SK-N-SH treated with all-trans-retinoic acid at 6 μM for 48 hours (cell line): ENCODE data around the gene REV3L.

Source experiments
- ATAC-seq: fragments of 200-7000 bp; cut with Tn5 transposase; 3 replicates; pipeline ENCODE4 v1.9.1; 2020; ENCODE audit warnings: mild to moderate bottlenecking, moderate library complexity
- ARNTL ChIP-seq: fragments of 450-650 bp; formaldehyde crosslinking; IDR thresholded peaks from 2 replicates; pipeline ENCODE4 v1.5.0; 2020; ENCODE audit warnings: low read depth, mild to moderate bottlenecking, moderate library complexity, borderline replicate concordance
- BACH2 ChIP-seq: fragments of 250-450 bp; sonication (Bioruptor Pico); IDR thresholded peaks from 2 replicates; pipeline ENCODE4 v1.9.0; 2021; ENCODE audit warnings: mild to moderate bottlenecking, borderline replicate concordance
- CSDC2 ChIP-seq: fragments of 250-450 bp; sonication (Bioruptor Pico); IDR thresholded peaks from 2 replicates; pipeline ENCODE4 v1.5.0; 2020; ENCODE audit warnings: mild to moderate bottlenecking, moderate library complexity
- ESRRG ChIP-seq: fragments of 250-450 bp; sonication (Bioruptor Pico); IDR thresholded peaks from 2 replicates; pipeline ENCODE4 v1.6.1; 2021; ENCODE audit warnings: mild to moderate bottlenecking
- ISL1 ChIP-seq: fragments of 250-450 bp; sonication (Bioruptor Pico); IDR thresholded peaks from 2 replicates; pipeline ENCODE4 v2.1.2; 2022; ENCODE audit warnings: mild to moderate bottlenecking, moderate library complexity
- PPARA ChIP-seq: fragments of 250-450 bp; sonication (Bioruptor Pico); IDR thresholded peaks from 2 replicates; pipeline ENCODE4 v1.5.0; 2020; ENCODE audit warnings: mild to moderate bottlenecking, borderline replicate concordance
- RARB ChIP-seq: fragments of 250-450 bp; sonication (Bioruptor Pico); IDR thresholded peaks from 2 replicates; pipeline ENCODE4 v1.8.0; 2021; ENCODE audit warnings: mild to moderate bottlenecking, moderate library complexity
- SNAI2 ChIP-seq: fragments of 250-450 bp; sonication (Bioruptor Pico); IDR thresholded peaks from 2 replicates; pipeline ENCODE4 v1.5.0; 2020; ENCODE audit warnings: mild to moderate bottlenecking, moderate library complexity
- TCF4 ChIP-seq: fragments of 250-450 bp; sonication (Bioruptor Pico); IDR thresholded peaks from 2 replicates; pipeline ENCODE4 v1.8.0; 2021; ENCODE audit warnings: mild to moderate bottlenecking, moderate library complexity, borderline replicate concordance
- TOX ChIP-seq: fragments of 250-450 bp; sonication (Bioruptor Pico); IDR thresholded peaks from 2 replicates; pipeline ENCODE4 v1.8.0; 2021; ENCODE audit warnings: mild to moderate bottlenecking, moderate library complexity, borderline replicate concordance
- ZC3H10 ChIP-seq: fragments of 250-450 bp; sonication (Bioruptor Pico); IDR thresholded peaks from 2 replicates; pipeline ENCODE4 v1.5.1; 2021; ENCODE audit warnings: mild to moderate bottlenecking, moderate library complexity
- ZFP3 ChIP-seq: fragments of 250-450 bp; sonication (Bioruptor Pico); IDR thresholded peaks from 2 replicates; pipeline ENCODE4 v1.5.0; 2020; ENCODE audit warnings: mild to moderate bottlenecking, moderate library complexity
- ZFP30 ChIP-seq: fragments of 450-650 bp; formaldehyde crosslinking; IDR thresholded peaks from 2 replicates; pipeline ENCODE4 v1.5.0; 2022; ENCODE audit warnings: mild to moderate bottlenecking, moderate library complexity
- ZNF565 ChIP-seq: fragments of 450-650 bp; formaldehyde crosslinking; conservative IDR thresholded peaks from 2 replicates; pipeline ENCODE4 v1.5.0; 2020; ENCODE audit warnings: low read depth, mild to moderate bottlenecking, moderate library complexity
- ZNF70 ChIP-seq: fragments of 450-650 bp; formaldehyde crosslinking; IDR thresholded peaks from 2 replicates; pipeline ENCODE4 v1.5.0; 2020; ENCODE audit warnings: mild to moderate bottlenecking, moderate library complexity
- ZNF8 ChIP-seq: fragments of 450-650 bp; formaldehyde crosslinking; IDR thresholded peaks from 2 replicates; pipeline ENCODE4 v1.5.0; 2020; ENCODE audit warnings: mild to moderate bottlenecking, moderate library complexity
- TF ChIP-seq, protein P1 (sequence below): fragments of 250-450 bp; sonication (Bioruptor Pico); IDR thresholded peaks from 2 replicates; pipeline ENCODE4 v1.5.0; 2020; ENCODE audit warnings: mild to moderate bottlenecking, moderate library complexity
- TF ChIP-seq, protein P2 (sequence below): fragments of 250-450 bp; sonication (Bioruptor Pico); IDR thresholded peaks from 2 replicates; pipeline ENCODE4 v1.8.0; 2021; ENCODE audit warnings: low read depth, mild to moderate bottlenecking, moderate library complexity, borderline replicate concordance
- TF ChIP-seq, protein P3 (sequence below): fragments of 250-450 bp; sonication (Bioruptor Pico); IDR thresholded peaks from 2 replicates; pipeline ENCODE4 v1.5.1; 2020; ENCODE audit warnings: low read depth, mild to moderate bottlenecking, moderate library complexity
- TF ChIP-seq, protein P4 (sequence below): fragments of 250-450 bp; sonication (Bioruptor Pico); IDR thresholded peaks from 2 replicates; pipeline ENCODE4 v1.8.0; 2020; ENCODE audit warnings: mild to moderate bottlenecking, moderate library complexity, borderline replicate concordance
- TF ChIP-seq, protein P5 (sequence below): fragments of 250-450 bp; sonication (Bioruptor Pico); IDR thresholded peaks from 2 replicates; pipeline ENCODE4 v1.5.1; 2021; ENCODE audit warnings: mild to moderate bottlenecking, moderate library complexity

Gene REV3L

DNA sequence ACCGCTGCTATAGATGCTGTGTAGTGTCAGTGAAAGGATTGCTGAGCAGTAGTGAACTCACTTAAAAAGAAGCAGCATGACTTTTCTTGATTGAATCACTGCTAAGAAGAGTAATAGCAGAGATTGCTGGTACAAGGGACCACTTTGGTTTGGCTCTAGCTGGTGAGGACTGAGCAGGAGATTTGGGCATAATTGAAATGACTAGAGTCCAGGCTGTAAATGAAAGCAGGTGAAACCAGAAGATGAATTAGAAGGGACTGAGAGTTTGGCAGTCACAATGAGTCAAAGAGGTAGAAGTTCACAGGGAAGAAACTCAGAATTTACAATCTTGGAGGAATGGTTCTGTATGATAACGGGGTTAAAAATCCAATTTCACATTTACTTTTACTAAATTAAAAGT is 19.1 kb upstream of the REV3L start:
- TF ChIP-seq ISL1 (no peak), TOX (CRISPR knock-in tag) (no peak), CSDC2 (no peak), ZNF8 (no peak), ZFP30 (CRISPR knock-in tag) (no peak), ZNF70 (CRISPR knock-in tag) (no peak), ZC3H10 (CRISPR knock-in tag) (no peak)
- TF ChIP-seq, all 23 proteins: peak for 0
- no peak for ATAC-seq

DNA sequence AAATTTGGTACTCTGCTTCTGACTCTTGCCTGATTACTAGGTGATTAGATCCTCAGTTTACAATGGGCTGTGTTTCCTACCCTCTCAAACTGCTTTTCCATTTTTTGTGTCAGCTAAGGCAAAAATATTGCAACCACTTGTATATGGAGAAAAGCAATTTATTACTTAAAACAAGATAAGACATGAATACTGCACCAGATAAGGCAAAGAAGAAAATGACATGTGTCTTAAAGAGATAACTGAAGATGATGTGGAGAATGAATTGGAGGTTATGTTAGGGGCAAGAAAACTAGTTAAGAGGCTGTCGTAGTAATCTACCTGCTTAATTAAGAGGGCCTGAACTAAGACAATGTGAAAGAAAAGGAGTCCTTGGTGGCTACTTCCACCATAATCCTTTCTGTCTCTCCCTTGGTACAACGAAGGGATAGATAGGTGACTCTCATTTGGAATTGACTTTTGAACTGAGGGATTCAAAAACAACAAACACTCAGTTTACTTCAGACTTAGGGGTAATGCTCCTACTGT is 16.3 kb upstream of the REV3L start:
- ATAC-seq = no peak
- TF ChIP-seq PPARA (CRISPR knock-in tag) = no peak
- no peak for TF ChIP-seq ARNTL (CRISPR knock-in tag)
- no peak for TF ChIP-seq TOX (CRISPR knock-in tag)
- TF ChIP-seq ZNF565 (CRISPR knock-in tag) = no peak
- no peak for TF ChIP-seq ZFP3
- TF ChIP-seq, protein P1, sequence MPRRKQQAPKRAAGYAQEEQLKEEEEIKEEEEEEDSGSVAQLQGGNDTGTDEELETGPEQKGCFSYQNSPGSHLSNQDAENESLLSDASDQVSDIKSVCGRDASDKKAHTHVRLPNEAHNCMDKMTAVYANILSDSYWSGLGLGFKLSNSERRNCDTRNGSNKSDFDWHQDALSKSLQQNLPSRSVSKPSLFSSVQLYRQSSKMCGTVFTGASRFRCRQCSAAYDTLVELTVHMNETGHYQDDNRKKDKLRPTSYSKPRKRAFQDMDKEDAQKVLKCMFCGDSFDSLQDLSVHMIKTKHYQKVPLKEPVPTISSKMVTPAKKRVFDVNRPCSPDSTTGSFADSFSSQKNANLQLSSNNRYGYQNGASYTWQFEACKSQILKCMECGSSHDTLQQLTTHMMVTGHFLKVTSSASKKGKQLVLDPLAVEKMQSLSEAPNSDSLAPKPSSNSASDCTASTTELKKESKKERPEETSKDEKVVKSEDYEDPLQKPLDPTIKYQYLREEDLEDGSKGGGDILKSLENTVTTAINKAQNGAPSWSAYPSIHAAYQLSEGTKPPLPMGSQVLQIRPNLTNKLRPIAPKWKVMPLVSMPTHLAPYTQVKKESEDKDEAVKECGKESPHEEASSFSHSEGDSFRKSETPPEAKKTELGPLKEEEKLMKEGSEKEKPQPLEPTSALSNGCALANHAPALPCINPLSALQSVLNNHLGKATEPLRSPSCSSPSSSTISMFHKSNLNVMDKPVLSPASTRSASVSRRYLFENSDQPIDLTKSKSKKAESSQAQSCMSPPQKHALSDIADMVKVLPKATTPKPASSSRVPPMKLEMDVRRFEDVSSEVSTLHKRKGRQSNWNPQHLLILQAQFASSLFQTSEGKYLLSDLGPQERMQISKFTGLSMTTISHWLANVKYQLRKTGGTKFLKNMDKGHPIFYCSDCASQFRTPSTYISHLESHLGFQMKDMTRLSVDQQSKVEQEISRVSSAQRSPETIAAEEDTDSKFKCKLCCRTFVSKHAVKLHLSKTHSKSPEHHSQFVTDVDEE = no peak
- TF ChIP-seq, protein P2, sequence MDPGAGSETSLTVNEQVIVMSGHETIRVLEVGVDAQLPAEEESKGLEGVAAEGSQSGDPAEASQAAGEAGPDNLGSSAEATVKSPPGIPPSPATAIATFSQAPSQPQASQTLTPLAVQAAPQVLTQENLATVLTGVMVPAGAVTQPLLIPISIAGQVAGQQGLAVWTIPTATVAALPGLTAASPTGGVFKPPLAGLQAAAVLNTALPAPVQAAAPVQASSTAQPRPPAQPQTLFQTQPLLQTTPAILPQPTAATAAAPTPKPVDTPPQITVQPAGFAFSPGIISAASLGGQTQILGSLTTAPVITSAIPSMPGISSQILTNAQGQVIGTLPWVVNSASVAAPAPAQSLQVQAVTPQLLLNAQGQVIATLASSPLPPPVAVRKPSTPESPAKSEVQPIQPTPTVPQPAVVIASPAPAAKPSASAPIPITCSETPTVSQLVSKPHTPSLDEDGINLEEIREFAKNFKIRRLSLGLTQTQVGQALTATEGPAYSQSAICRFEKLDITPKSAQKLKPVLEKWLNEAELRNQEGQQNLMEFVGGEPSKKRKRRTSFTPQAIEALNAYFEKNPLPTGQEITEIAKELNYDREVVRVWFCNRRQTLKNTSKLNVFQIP (CRISPR knock-in tag) = no peak
- no peak for TF ChIP-seq SNAI2 (CRISPR knock-in tag)
- no peak for TF ChIP-seq BACH2 (CRISPR knock-in tag)
- TF ChIP-seq, protein P3, sequence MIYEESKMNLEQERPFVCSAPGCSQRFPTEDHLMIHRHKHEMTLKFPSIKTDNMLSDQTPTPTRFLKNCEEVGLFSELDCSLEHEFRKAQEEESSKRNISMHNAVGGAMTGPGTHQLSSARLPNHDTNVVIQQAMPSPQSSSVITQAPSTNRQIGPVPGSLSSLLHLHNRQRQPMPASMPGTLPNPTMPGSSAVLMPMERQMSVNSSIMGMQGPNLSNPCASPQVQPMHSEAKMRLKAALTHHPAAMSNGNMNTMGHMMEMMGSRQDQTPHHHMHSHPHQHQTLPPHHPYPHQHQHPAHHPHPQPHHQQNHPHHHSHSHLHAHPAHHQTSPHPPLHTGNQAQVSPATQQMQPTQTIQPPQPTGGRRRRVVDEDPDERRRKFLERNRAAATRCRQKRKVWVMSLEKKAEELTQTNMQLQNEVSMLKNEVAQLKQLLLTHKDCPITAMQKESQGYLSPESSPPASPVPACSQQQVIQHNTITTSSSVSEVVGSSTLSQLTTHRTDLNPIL = no peak

DNA sequence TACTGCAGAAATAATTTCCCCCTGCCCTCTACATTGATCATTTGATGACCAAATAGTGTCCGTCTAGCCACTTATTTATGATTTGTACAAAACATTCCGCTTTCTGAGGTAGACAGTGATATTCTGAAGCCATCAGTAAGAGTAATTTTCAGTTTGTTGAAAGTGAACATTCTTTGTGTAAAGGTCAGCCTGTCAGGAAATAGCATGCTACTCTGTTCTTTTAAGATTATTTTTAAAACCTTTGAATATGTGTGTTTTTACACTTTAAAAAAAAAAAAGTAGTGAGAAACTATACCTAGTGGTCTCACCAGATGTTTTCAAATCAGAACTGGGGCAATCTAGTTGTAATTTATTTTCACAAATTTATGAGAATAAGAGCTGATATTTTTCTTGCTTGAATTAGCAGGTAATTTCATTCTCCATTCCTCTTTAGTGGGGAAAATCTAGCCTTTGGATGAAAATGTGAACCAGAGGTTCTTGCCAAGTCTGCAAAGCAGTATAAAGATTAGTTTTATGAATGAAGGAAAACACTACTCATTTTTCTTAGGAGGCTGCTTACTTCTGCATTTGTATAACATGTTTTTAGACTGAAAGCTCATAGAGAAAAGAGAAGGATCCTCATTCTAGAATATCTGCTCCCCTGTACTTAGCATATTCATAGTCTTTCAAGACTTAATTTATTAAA is 12.1 kb upstream of the REV3L start:
- TF ChIP-seq, protein P1 = no peak
- TF ChIP-seq ZNF70 (CRISPR knock-in tag) (no peak), ZFP3 (no peak), ZC3H10 (CRISPR knock-in tag) (no peak), ISL1 (no peak), SNAI2 (CRISPR knock-in tag) (no peak), ZNF8 (no peak), CSDC2 (no peak), TCF4 (no peak), ESRRG (CRISPR knock-in tag) (no peak), ARNTL (CRISPR knock-in tag) (no peak), RARB (CRISPR knock-in tag) (no peak), TOX (CRISPR knock-in tag) (no peak)
- TF ChIP-seq, protein P4, sequence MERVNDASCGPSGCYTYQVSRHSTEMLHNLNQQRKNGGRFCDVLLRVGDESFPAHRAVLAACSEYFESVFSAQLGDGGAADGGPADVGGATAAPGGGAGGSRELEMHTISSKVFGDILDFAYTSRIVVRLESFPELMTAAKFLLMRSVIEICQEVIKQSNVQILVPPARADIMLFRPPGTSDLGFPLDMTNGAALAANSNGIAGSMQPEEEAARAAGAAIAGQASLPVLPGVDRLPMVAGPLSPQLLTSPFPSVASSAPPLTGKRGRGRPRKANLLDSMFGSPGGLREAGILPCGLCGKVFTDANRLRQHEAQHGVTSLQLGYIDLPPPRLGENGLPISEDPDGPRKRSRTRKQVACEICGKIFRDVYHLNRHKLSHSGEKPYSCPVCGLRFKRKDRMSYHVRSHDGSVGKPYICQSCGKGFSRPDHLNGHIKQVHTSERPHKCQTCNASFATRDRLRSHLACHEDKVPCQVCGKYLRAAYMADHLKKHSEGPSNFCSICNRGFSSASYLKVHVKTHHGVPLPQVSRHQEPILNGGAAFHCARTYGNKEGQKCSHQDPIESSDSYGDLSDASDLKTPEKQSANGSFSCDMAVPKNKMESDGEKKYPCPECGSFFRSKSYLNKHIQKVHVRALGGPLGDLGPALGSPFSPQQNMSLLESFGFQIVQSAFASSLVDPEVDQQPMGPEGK (CRISPR knock-in tag) = no peak
- TF ChIP-seq, protein P3 = no peak
- TF ChIP-seq, protein P5, sequence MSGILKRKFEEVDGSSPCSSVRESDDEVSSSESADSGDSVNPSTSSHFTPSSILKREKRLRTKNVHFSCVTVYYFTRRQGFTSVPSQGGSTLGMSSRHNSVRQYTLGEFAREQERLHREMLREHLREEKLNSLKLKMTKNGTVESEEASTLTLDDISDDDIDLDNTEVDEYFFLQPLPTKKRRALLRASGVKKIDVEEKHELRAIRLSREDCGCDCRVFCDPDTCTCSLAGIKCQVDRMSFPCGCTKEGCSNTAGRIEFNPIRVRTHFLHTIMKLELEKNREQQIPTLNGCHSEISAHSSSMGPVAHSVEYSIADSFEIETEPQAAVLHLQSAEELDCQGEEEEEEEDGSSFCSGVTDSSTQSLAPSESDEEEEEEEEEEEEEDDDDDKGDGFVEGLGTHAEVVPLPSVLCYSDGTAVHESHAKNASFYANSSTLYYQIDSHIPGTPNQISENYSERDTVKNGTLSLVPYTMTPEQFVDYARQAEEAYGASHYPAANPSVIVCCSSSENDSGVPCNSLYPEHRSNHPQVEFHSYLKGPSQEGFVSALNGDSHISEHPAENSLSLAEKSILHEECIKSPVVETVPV (CRISPR knock-in tag) = no peak
- TF ChIP-seq, protein P2 (CRISPR knock-in tag) = no peak
- ATAC-seq = no peak
